Sigmoid colon (tissue), 4 donors: ENCODE results near the gene RHOB.

Experiments
- EP300 ChIP-seq, 4 donors: sonication (generic); formaldehyde crosslinking; IDR thresholded peaks; one replicate each; pipeline ENCODE4 v1.6.1; 2017; ENCODE audit warnings: antibody characterized with exemption in 4 of 4
- TF ChIP-seq, protein P1 (sequence below), 4 experiments: fragments of 450-650 bp in 3 of 4; fragments of 200-600 bp in 1 of 4; IDR thresholded peaks; one replicate each; pipeline ENCODE4 v1.5.1; 2016 to 2019; ENCODE audit warnings: antibody characterized with exemption in 4 of 4, mild to moderate bottlenecking in 3 of 4, moderate library complexity in 2 of 4

- TF ChIP-seq, protein P1, sequence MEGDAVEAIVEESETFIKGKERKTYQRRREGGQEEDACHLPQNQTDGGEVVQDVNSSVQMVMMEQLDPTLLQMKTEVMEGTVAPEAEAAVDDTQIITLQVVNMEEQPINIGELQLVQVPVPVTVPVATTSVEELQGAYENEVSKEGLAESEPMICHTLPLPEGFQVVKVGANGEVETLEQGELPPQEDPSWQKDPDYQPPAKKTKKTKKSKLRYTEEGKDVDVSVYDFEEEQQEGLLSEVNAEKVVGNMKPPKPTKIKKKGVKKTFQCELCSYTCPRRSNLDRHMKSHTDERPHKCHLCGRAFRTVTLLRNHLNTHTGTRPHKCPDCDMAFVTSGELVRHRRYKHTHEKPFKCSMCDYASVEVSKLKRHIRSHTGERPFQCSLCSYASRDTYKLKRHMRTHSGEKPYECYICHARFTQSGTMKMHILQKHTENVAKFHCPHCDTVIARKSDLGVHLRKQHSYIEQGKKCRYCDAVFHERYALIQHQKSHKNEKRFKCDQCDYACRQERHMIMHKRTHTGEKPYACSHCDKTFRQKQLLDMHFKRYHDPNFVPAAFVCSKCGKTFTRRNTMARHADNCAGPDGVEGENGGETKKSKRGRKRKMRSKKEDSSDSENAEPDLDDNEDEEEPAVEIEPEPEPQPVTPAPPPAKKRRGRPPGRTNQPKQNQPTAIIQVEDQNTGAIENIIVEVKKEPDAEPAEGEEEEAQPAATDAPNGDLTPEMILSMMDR (IDR thresholded peaks at IDR 0.05), result no peak
- TF ChIP-seq EP300 (IDR thresholded peaks at IDR 0.05), result no peak
Measured at GRCh38 chr2:20488782-20489181, 41.9 kb downstream of the RHOB start.
